ENCODE measurements around the gene ZNF12.
"Not testable (repeated sequence)": the region's sequence is repeated elsewhere in the genome, so short reads cannot be mapped to it uniquely, and the experiment has no call there.

The ZNF12 gene

DNA sequence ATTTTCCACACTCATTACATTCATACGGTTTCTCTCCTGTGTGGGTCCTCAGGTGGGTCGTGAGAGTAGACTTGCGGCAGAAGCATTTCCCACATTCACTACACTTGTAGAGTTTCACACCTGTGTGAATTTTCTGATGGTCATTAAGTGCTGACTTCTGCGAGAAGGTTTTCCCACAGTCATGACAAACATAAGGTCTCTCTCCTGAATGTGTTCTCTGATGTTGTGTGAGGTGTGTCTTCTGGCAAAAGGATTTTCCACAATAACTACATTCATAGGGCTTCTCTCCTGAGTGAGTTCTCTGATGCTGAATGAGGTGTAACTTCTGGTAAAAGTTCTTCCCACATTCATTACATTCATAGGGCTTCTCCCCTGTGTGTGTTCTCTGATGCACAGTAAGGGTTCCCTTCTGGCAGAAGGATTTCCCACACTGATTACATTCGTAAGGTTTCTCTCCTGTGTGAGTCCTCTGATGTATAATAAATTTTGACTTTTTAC lies 15.1 kb downstream of the ZNF12 start:
- WGBS, 2 experiments (ENCODE audit: insufficient coverage in 2 of 2), result no CpG with 5 or more reads among the region's 5 CpGs
- Histone ChIP-seq H3K9me3 (ENCODE audit: control insufficient read depth, low read length) (peaks cover 95% of the 10 kb centered on the region), H3K36me3 (ENCODE audit: control insufficient read depth, insufficient read depth, low read length) (peaks cover 99% of the 10 kb centered on the region), H3K4me1 (ENCODE audit: control insufficient read depth, insufficient read depth, low read length, poor library complexity, severe bottlenecking) (no peaks in the 10 kb centered on the region), H3K4me3 (ENCODE audit: extremely low read depth, insufficient read depth, low read length, poor library complexity, severe bottlenecking) (no peak overlapping the region), H3K27ac (ENCODE audit: low read depth, low read length, severe bottlenecking) (no peak overlapping the region)

DNA sequence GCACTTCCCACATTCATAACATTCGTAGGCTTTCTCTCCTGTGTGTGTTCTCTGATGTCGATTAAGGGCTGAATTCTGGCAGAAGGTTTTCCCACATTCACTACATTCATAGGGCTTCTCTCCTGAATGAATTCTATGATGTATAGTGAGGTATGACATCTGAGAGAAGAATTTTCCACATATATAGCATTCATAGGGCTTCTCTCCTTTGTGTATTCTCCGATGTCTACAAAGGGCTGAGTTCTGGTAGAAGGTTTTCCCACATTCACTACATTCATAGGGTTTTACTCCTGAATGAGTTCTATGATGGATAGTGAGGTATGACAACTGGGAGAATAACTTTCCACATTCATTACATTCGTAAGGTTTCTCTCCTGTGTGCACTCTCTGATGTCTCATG lies 15.6 kb downstream of the ZNF12 start:
- H3K36me3 ChIP-seq (ENCODE audit: control insufficient read depth, insufficient read depth, low read length), result peaks cover 98% of the 10 kb centered on the region
- H3K4me1 ChIP-seq (ENCODE audit: control insufficient read depth, insufficient read depth, low read length, poor library complexity, severe bottlenecking), result no peaks in the 10 kb centered on the region
- no peak overlapping the region for H3K4me3 ChIP-seq (ENCODE audit: extremely low read depth, insufficient read depth, low read length, poor library complexity, severe bottlenecking)
- peaks cover 95% of the 10 kb centered on the region for H3K9me3 ChIP-seq (ENCODE audit: control insufficient read depth, low read length)
- WGBS, 2 experiments (ENCODE audit: insufficient coverage in 2 of 2), result no CpG with 5 or more reads among the region's 4 CpGs
- no peak overlapping the region for H3K27ac ChIP-seq (ENCODE audit: low read depth, low read length, severe bottlenecking)

- H3K36me3 ChIP-seq (ENCODE audit: control insufficient read depth, insufficient read depth, low read length), result peaks cover 8% of the 10 kb centered on the region
- no peaks in the 10 kb centered on the region for H3K4me1 ChIP-seq (ENCODE audit: control insufficient read depth, insufficient read depth, low read length, poor library complexity, severe bottlenecking)
- no peak overlapping the region for H3K4me3 ChIP-seq (ENCODE audit: extremely low read depth, insufficient read depth, low read length, poor library complexity, severe bottlenecking)
- H3K9me3 ChIP-seq (ENCODE audit: control insufficient read depth, low read length), result peaks cover 68% of the 10 kb centered on the region
- WGBS, 2 experiments (ENCODE audit: insufficient coverage in 2 of 2), result 100% methylated on average over 1 of the region's 1 CpG; no CpG with 5 or more reads in 1 of the 2 experiments
- H3K27ac ChIP-seq (ENCODE audit: low read depth, low read length, severe bottlenecking), result no peak overlapping the region
These were observed 26.6 kb downstream of the ZNF12 start for GRCh38 chr7:6680146-6680545.

DNA sequence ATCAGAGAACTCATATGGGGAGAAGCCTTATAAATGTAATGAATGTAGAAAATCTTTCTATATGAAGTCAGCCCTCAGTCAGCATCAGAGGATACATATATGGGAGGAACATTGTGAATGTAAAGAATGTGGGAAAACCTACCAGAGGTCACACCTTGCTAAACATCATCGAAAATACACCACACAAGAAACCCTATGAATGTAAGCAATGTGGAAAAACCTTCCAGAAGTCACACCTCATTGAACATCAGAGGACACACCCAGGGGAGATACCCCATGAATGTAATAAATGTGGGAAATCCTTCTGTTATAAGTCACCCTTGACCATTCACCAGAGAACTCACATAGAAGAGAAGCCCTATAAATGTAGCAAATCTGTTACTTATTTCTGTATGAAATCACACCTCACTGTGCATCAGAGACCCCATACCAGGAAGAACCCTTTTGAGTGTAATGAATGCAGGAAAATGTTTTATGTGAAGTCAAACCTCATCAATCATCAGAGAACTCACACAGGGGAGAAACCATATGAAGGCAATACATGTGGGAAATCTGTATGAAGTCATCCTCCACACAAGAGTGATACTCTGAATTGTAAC lies 30.8 kb downstream of the ZNF12 start:
- Histone ChIP-seq H3K27ac (ENCODE audit: low read depth, low read length, severe bottlenecking) (no peak overlapping the region), H3K36me3 (ENCODE audit: control insufficient read depth, insufficient read depth, low read length) (no peaks in the 10 kb centered on the region), H3K4me3 (ENCODE audit: extremely low read depth, insufficient read depth, low read length, poor library complexity, severe bottlenecking) (no peak overlapping the region), H3K9me3 (ENCODE audit: control insufficient read depth, low read length) (peaks cover 57% of the 10 kb centered on the region), H3K4me1 (ENCODE audit: control insufficient read depth, insufficient read depth, low read length, poor library complexity, severe bottlenecking) (no peaks in the 10 kb centered on the region)
- WGBS, 2 experiments (ENCODE audit: insufficient coverage in 2 of 2), result no CpG with 5 or more reads among the region's 1 CpG

DNA sequence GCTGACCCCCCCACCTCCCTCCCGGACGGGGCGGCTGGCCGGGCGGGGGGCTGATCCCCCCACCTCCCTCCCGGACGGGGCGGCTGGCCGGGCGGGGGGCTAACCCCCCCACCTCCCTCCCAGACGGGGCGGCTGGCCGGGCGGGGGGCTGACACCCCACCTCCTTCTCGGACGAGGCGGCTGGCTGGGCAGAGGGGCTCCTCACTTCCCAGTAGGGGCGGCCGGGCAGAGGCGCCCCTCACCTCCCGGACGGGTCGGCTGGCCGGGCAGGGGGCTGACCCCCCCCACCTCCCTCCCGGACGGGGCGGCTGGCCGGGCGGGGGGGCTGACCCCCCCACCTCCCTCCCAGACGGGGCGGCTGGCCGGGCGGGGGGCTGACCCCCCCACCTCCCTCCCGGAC lies 35.9 kb downstream of the ZNF12 start:
- 100% methylated on average over 5 of the region's 34 CpGs; no CpG with 5 or more reads in 1 of the 2 experiments for WGBS, 2 experiments (ENCODE audit: insufficient coverage in 2 of 2)
- not testable (repeated sequence) for H3K36me3 ChIP-seq (ENCODE audit: control insufficient read depth, insufficient read depth, low read length); H3K4me1 ChIP-seq (ENCODE audit: control insufficient read depth, insufficient read depth, low read length, poor library complexity, severe bottlenecking); H3K27ac ChIP-seq (ENCODE audit: low read depth, low read length, severe bottlenecking); H3K4me3 ChIP-seq (ENCODE audit: extremely low read depth, insufficient read depth, low read length, poor library complexity, severe bottlenecking)
- peaks cover 33% of the 10 kb centered on the region for H3K9me3 ChIP-seq (ENCODE audit: control insufficient read depth, low read length)

GRCh38 chr7:6658618-6659345 lies 48.0 kb downstream of the ZNF12 start:
- no peak overlapping the region for H3K4me3 ChIP-seq (ENCODE audit: extremely low read depth, insufficient read depth, low read length, poor library complexity, severe bottlenecking)
- 54 to 56% methylated on average over 10 to 11 of the region's 11 CpGs for WGBS, 2 experiments (ENCODE audit: insufficient coverage in 2 of 2)

DNA sequence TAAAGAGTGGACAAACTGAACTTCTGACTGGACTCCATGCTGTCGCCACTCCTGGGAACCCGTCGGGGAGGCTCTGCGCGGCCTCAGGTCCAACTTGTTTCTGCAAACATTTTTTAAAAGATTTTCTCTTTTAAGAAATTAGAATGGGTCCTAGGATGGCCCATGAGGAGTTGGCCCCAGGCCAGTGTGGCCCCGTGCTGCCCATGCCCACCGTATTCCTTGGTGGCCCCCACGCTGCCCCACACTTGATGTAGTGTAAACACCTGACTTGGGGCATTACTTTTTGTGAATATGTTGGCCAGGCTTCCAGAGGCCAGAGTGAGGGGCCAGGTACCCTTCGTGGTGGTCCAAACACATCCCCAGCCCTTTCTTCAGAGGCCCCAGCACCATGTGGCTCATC lies 50.3 kb downstream of the ZNF12 start:
- no peak overlapping the region for H3K4me3 ChIP-seq (ENCODE audit: extremely low read depth, insufficient read depth, low read length, poor library complexity, severe bottlenecking)
- no peaks in the 10 kb centered on the region for H3K4me1 ChIP-seq (ENCODE audit: control insufficient read depth, insufficient read depth, low read length, poor library complexity, severe bottlenecking)
- H3K27ac ChIP-seq (ENCODE audit: low read depth, low read length, severe bottlenecking), result no peak overlapping the region
- H3K9me3 ChIP-seq (ENCODE audit: control insufficient read depth, low read length), result no peaks in the 10 kb centered on the region
- peaks cover 37% of the 10 kb centered on the region for H3K36me3 ChIP-seq (ENCODE audit: control insufficient read depth, insufficient read depth, low read length)
- WGBS, 2 experiments (ENCODE audit: insufficient coverage in 2 of 2), result 99 to 100% methylated on average over 4 to 5 of the region's 9 CpGs

More at GRCh38 chr7:6658618-6659345, 48.0 kb downstream of the ZNF12 start:
- Histone ChIP-seq H3K4me1 (ENCODE audit: control insufficient read depth, insufficient read depth, low read length, poor library complexity, severe bottlenecking) (no peaks in the 10 kb centered on the region), H3K36me3 (ENCODE audit: control insufficient read depth, insufficient read depth, low read length) (peaks cover 20% of the 10 kb centered on the region), H3K27ac (ENCODE audit: low read depth, low read length, severe bottlenecking) (no peak overlapping the region), H3K9me3 (ENCODE audit: control insufficient read depth, low read length) (no peaks in the 10 kb centered on the region)

GRCh38 chr7:6655636-6656385 lies 50.9 kb downstream of the ZNF12 start:
- Histone ChIP-seq H3K36me3 (ENCODE audit: control insufficient read depth, insufficient read depth, low read length) (peaks cover 43% of the 10 kb centered on the region), H3K4me3 (ENCODE audit: extremely low read depth, insufficient read depth, low read length, poor library complexity, severe bottlenecking) (no peak overlapping the region), H3K27ac (ENCODE audit: low read depth, low read length, severe bottlenecking) (no peak overlapping the region), H3K4me1 (ENCODE audit: control insufficient read depth, insufficient read depth, low read length, poor library complexity, severe bottlenecking) (no peaks in the 10 kb centered on the region), H3K9me3 (ENCODE audit: control insufficient read depth, low read length) (no peaks in the 10 kb centered on the region)
- WGBS, 2 experiments (ENCODE audit: insufficient coverage in 2 of 2), result 96 to 97% methylated on average over 11 to 14 of the region's 17 CpGs

- Histone ChIP-seq H3K9me3 (ENCODE audit: control insufficient read depth, low read length) (no peaks in the 10 kb centered on the region), H3K27ac (ENCODE audit: low read depth, low read length, severe bottlenecking) (no peak overlapping the region), H3K36me3 (ENCODE audit: control insufficient read depth, insufficient read depth, low read length) (peaks cover 50% of the 10 kb centered on the region), H3K4me3 (ENCODE audit: extremely low read depth, insufficient read depth, low read length, poor library complexity, severe bottlenecking) (no peak overlapping the region), H3K4me1 (ENCODE audit: control insufficient read depth, insufficient read depth, low read length, poor library complexity, severe bottlenecking) (no peaks in the 10 kb centered on the region)
- WGBS, 2 experiments (ENCODE audit: insufficient coverage in 2 of 2), result 96 to 99% methylated on average over 41 to 48 of the region's 48 CpGs
These were observed 51.7 kb downstream of the ZNF12 start for GRCh38 chr7:6654842-6655610.

- peaks cover 58% of the 10 kb centered on the region for H3K36me3 ChIP-seq (ENCODE audit: control insufficient read depth, insufficient read depth, low read length)
- no peaks in the 10 kb centered on the region for H3K4me1 ChIP-seq (ENCODE audit: control insufficient read depth, insufficient read depth, low read length, poor library complexity, severe bottlenecking)
- H3K9me3 ChIP-seq (ENCODE audit: control insufficient read depth, low read length), result no peaks in the 10 kb centered on the region
- no peak overlapping the region for H3K27ac ChIP-seq (ENCODE audit: low read depth, low read length, severe bottlenecking)
- H3K4me3 ChIP-seq (ENCODE audit: extremely low read depth, insufficient read depth, low read length, poor library complexity, severe bottlenecking), result no peak overlapping the region
- 98% methylated on average over 84 to 94 of the region's 94 CpGs for WGBS, 2 experiments (ENCODE audit: insufficient coverage in 2 of 2)
These were observed 52.5 kb downstream of the ZNF12 start for GRCh38 chr7:6654113-6654841.
